Nephron progenitor cell (in vitro differentiated cells): ENCODE results near the gene HIPK2.
A peak's percentile ranks its signal among the peaks of the same experiment; 100 is the strongest.

ENCODE experiments used
- DNase-seq: peaks from one replicate; pipeline ENCODE4 v3.0.0; 2021
- H3K27ac Mint-ChIP-seq: 2 replicates; pipeline ENCODE4 v1.8.0; 2021; ENCODE audit warnings: mild to moderate bottlenecking, moderate library complexity, mixed read lengths
- H3K27me3 Mint-ChIP-seq: 2 replicates; pipeline ENCODE4 v1.8.0; 2021; ENCODE audit warnings: mild to moderate bottlenecking, low read depth, mixed read lengths; ENCODE audit not compliant: poor library complexity
- H3K36me3 Mint-ChIP-seq: 2 replicates; pipeline ENCODE4 v1.8.0; 2021; ENCODE audit warnings: low read depth, mixed read lengths
- H3K4me1 Mint-ChIP-seq: 2 replicates; pipeline ENCODE4 v1.8.0; 2021; ENCODE audit warnings: mixed read lengths
- H3K4me3 Mint-ChIP-seq: 2 replicates; pipeline ENCODE4 v1.8.0; 2021; ENCODE audit warnings: mild to moderate bottlenecking, moderate library complexity, mixed read lengths
- H3K9me3 Mint-ChIP-seq: 2 replicates; pipeline ENCODE4 v1.8.0; 2021; ENCODE audit warnings: mild to moderate bottlenecking, moderate library complexity, mixed read lengths
- TF ChIP-seq, protein P1 (sequence below): fragments of 200-600 bp; sonication (generic); IDR thresholded peaks from 2 replicates; pipeline ENCODE4 v1.5.0; 2021; ENCODE audit warnings: antibody characterized with exemption

HIPK2 gene

DNA sequence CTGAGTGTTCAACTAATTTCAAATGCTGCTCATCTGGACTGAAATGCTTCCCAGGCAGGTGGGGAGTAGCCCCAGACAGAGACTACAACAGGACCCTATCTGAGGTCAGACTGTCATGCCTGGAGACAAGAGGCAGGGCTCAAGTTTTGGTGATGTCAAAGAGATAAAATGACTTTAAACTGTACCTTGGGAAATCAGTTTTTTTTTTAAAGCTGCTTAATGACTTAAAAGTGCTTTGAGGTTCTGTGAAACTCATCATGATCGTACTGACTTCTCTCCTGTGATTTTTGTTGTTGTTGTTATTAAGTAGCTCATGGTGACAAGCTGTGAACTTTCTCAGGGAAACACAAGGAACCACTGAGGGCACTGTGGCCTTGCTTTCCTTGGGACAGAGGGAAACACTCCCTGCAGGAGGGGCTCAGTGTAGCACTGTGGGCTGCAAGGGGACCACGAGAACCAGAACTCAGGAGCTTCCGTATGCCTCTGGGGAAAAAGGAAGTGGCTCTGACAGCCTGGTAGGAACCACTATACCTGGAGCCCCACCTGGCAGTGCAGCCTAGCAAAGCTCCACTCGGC lies 9.5 kb downstream of the HIPK2 start:
- H3K27me3 Mint-ChIP-seq, result no peaks in the 10 kb centered on the region
- H3K36me3 Mint-ChIP-seq, result peaks cover 31% of the 10 kb centered on the region
- H3K4me3 Mint-ChIP-seq, result no peak overlapping the region
- DNase-seq, result no peak
- peak overlapping the region; percentile 36 for H3K27ac Mint-ChIP-seq
- H3K9me3 Mint-ChIP-seq, result no peaks in the 10 kb centered on the region
- H3K4me1 Mint-ChIP-seq, result peaks cover 53% of the 10 kb centered on the region
- TF ChIP-seq, protein P1, sequence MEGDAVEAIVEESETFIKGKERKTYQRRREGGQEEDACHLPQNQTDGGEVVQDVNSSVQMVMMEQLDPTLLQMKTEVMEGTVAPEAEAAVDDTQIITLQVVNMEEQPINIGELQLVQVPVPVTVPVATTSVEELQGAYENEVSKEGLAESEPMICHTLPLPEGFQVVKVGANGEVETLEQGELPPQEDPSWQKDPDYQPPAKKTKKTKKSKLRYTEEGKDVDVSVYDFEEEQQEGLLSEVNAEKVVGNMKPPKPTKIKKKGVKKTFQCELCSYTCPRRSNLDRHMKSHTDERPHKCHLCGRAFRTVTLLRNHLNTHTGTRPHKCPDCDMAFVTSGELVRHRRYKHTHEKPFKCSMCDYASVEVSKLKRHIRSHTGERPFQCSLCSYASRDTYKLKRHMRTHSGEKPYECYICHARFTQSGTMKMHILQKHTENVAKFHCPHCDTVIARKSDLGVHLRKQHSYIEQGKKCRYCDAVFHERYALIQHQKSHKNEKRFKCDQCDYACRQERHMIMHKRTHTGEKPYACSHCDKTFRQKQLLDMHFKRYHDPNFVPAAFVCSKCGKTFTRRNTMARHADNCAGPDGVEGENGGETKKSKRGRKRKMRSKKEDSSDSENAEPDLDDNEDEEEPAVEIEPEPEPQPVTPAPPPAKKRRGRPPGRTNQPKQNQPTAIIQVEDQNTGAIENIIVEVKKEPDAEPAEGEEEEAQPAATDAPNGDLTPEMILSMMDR, result no peak

GRCh38 chr7:139767561-139767982 lies 10.2 kb downstream of the HIPK2 start:
- Mint-ChIP-seq H3K36me3 (peaks cover 32% of the 10 kb centered on the region), H3K4me3 (no peak overlapping the region), H3K27ac (no peak overlapping the region), H3K27me3 (no peaks in the 10 kb centered on the region), H3K4me1 (peaks cover 58% of the 10 kb centered on the region), H3K9me3 (no peaks in the 10 kb centered on the region)
- no peak for DNase-seq
- TF ChIP-seq, protein P1, result no peak

DNA sequence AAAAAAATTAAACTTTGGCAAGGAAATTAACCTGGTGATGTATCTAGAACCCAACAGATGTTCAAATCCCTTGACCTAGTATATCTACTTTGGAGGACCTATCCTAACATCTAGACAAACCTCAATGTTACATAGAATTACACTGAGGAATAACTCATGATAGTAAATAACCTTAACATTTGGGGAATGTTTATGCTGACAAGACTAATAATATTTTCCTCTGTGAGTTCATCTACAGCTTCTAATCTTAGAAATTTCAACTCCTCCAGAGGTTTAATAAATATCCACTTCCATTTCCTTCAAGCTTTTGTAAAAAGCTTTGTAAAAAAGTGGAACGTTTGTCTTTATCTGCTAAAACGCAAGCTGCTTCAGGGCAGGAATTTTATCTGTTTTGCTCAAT lies 12.7 kb downstream of the HIPK2 start:
- Mint-ChIP-seq H3K4me1 (peaks cover 46% of the 10 kb centered on the region), H3K4me3 (no peak overlapping the region), H3K9me3 (no peaks in the 10 kb centered on the region), H3K27ac (no peak overlapping the region), H3K27me3 (no peaks in the 10 kb centered on the region), H3K36me3 (peaks cover 53% of the 10 kb centered on the region)
- no peak for DNase-seq
- TF ChIP-seq, protein P1, result no peak

GRCh38 chr7:139763330-139763729 lies 14.5 kb downstream of the HIPK2 start:
- Mint-ChIP-seq H3K4me3 (no peak overlapping the region), H3K27me3 (no peaks in the 10 kb centered on the region), H3K36me3 (peaks cover 66% of the 10 kb centered on the region), H3K9me3 (peaks cover 7% of the 10 kb centered on the region), H3K27ac (no peak overlapping the region), H3K4me1 (peaks cover 29% of the 10 kb centered on the region)
- DNase-seq, result no peak
- TF ChIP-seq, protein P1, result no peak

DNA sequence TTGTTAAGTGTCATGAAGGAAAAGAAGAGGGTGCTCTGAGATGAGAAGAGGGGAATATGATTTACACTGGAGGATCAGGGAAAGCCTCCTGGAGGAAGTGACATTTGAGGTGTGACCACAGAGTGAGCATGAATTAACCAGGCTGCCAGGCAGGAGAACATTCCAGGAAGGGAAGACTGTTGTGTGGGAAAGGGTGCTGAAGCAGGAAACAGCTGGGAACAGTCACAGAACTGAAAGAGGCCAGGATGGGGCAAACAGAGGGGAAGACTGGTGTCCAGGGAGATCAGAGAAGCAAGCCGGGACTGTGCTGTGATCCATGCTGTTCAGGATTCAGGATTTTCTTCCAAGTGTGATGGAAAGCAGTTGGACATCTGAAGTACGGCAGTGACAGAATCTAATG lies 14.9 kb downstream of the HIPK2 start:
- DNase-seq, result no peak
- no peak overlapping the region for H3K4me3 Mint-ChIP-seq
- H3K27ac Mint-ChIP-seq, result peak overlapping the region; percentile 67

GRCh38 chr7:139758388-139758787 lies 19.4 kb downstream of the HIPK2 start:
- Mint-ChIP-seq H3K27me3 (no peaks in the 10 kb centered on the region), H3K36me3 (peaks cover 75% of the 10 kb centered on the region), H3K4me1 (peaks cover 33% of the 10 kb centered on the region), H3K9me3 (peaks cover 7% of the 10 kb centered on the region), H3K4me3 (no peak overlapping the region), H3K27ac (no peak overlapping the region)
- no peak for DNase-seq
- TF ChIP-seq, protein P1, result no peak

More for the DNA sequence above, 14.9 kb downstream of the HIPK2 start:
- H3K27me3 Mint-ChIP-seq, result no peaks in the 10 kb centered on the region
- H3K9me3 Mint-ChIP-seq, result peaks cover 7% of the 10 kb centered on the region
- peaks cover 68% of the 10 kb centered on the region for H3K36me3 Mint-ChIP-seq
- TF ChIP-seq, protein P1, result no peak
- H3K4me1 Mint-ChIP-seq, result peaks cover 25% of the 10 kb centered on the region
